Umbilical cord (tissue), 2 donors: ENCODE results near the gene PLCB4. TPM values are rescaled to one million over a fixed set of nuclear protein-coding genes. Genes with fewer than 3 reads are reported as not detected.
"Not testable (repeated sequence)": the region's sequence is repeated elsewhere in the genome, so short reads cannot be mapped to it uniquely, and the experiment has no call there.

Experiments used
- DNase-seq: peaks from one replicate; pipeline ENCODE4 v3.0.0-alpha.2; 2015; ENCODE audit warnings: low spot score
- total RNA-seq: library from RNA; depleted of rRNA; stranded (reverse); fragments of >200 nt; gene quantifications from one replicate; pipeline ENCODE4 v1.2.3, GENCODE V29; 2014; ENCODE audit warnings: low replicate concordance; ENCODE audit not compliant: insufficient read depth

PLCB4 gene
- total RNA-seq, 1 donor from 2014 or later = 7.2 TPM

DNA sequence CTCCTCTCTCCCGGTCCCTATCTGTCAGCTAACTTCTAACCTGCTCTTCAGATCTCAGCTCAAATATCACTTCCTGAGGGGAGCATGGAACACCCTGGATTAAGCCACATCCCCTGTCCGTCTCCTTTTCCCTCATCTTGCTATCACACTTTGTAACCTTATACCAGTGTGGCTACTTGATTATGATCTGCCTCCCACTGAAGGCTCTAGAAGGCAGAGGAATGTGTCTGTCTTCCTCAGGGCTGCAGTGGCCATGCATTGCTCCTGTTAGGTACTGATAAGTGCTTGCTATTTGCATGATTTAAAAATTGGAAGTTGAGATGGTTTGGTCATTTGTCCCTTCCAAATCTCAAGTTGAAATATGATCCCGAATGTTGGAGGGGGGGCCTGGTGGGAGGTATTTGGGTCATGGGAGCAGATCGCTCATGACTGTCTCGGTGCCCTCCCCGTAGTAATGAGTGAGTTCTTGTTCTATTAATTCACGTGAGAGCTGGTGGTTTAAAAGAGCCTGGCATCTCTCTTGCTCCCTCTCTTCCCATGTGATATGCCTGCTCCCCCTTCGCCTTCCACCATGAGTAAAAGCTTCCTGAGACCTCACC lies 71.4 kb downstream of the PLCB4 start:
- DNase-seq = no peak

DNA sequence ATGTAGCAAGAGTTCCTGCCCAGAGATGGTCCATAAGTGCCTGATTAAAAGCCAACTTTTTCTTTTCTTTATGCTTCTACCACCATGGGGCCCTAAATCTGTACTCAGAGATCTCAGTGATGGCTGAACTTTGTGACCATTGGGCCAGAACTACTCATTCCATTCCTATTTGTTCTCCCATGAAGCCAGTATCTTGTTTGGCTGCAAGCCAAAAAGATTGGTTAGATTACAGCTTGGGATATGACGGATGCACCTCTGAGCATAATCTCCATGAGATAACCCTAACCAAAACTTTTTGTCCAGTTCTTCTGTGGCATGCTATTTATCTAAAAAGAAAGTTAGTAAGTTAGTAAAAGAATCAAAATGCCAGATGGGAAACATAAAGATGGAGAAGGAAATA lies 72.2 kb downstream of the PLCB4 start:
- DNase-seq = no peak

DNA sequence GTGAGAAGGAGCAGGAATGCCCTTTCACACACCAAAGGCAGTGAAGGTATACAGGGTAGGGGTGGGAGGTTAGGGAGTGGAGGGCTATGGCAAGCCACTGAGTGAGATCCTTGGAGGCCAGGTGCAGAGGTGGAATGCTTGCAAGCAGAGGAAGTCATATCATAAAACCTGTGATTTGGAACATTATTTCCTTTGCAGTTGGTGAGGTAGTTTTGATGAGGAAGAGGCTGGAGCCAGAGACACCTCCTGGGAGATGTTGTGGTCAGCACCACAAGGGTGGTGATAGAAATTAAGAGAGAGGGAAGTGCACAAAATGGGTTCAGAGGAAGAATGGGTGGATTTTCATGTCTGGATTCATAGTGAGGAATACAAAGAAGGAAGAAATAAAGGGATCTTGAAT lies 73.0 kb downstream of the PLCB4 start:
- no peak for DNase-seq

DNA sequence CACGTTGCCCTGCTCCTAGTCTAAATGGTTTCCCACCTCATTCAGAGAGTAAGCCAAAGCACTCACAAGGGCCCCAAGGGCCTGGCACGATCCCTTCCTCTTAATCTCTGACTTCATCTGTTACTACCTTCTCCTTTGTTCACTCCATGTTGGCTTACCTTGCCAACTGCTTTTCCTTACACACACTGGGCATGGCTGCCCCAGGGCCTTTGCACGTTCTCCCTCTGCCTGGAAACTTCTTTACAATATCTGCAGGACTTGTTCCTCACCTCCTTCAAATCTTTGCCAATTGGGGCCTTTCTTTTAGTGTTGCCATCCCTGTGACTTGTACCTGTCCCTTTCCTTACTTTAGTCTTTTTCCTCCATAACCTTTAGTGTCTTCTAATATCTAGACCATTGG lies 73.9 kb downstream of the PLCB4 start:
- DNase-seq = no peak

DNA sequence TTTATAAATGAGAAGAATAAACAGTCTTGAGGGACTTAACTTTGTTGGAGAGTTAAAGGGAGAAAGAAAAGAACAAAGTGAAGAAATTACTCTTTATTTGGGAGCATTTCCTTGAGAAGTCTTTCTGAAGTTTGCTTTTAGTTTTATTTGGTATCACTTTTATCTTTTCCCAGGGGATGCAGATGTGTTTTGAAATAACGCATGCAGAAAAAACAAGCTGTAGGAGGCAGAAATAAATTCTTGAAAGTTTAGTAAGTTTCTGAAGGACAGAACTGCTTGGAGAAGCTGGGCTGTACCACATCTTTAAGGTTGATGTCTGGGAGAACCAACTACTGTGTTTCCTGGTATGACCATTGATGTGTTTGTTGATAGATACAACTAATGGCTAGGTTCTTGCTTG lies 75.0 kb downstream of the PLCB4 start:
- no peak for DNase-seq

DNA sequence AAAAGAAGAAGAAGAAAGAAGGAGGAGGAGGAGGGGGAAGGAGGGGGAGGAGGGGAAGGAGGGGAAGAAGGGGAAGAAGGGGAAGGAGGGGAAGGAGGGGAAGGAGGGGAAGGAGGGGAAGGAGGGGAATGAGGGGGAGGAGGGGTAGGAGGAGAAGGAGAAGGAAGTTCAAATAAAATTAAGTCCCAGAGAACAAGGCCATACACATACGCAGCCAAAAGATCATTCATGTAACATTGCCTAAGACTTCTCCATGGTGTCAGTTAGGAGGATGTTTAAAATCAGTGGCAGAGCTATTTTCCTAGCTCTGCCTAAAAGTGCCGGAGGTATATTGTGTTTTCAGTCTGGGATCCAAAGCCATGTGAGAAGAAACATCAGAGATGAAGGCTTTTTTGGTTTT lies 75.8 kb downstream of the PLCB4 start:
- no peak for DNase-seq

DNA sequence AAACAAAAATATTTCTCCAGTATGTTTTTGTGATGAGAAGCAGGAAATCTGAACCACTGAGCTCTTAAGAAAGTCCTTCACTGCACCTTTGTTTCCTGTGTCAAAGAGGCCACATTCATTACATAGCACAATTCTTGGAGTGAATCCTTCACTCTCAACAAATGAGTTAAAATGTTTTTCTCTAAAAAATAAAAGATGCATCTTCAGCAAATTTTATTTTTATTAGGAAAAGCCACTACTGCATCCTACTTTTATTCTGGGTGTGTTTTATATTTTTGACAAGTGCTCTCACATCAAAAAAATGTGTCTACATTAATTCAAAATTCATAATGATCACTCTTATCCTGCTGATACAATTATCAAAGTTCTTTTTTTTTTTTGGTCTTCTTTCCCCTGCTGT lies 76.3 kb downstream of the PLCB4 start:
- DNase-seq = no peak

DNA sequence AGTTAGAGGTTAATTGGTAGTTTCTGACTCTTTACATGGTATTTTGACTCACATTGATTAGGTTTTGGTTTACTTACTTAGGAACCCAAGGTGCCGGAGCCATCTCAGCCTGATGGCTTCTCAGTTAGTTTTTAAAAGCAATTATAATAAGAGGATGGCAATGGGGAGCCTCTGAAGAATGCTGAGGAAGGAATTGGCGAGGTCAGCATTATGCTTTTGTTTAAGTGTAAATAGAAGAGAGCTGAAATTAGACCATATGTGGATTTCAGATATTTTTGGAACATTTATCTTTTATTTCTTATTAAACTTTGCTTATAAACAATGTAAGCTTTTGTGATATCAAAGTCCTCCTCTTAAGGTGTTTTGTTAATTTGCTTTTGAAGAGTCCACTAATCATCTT lies 77.8 kb downstream of the PLCB4 start:
- no peak for DNase-seq

DNA sequence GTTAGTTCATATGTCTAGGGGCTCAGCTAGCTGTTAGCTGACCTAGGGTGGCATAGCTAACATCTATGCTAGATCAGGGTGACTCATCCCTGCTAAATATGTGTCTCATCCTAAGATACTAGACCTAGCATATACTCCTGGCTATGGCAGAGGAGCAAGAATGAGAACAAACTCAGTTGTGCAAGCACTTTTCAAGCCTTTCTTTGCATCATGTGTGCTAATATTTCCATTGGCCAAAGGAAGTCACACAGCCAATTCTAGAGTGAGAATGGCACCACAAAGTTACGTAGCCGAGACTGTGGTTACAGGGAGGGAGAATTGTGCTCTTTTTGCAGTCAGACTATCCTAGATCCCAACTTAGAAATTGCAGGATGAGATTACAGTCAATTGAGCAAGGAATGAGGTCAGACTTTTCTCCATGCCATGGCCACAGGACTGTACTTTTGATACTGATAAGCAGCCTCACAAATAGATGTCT lies 78.7 kb downstream of the PLCB4 start:
- no peak for DNase-seq

DNA sequence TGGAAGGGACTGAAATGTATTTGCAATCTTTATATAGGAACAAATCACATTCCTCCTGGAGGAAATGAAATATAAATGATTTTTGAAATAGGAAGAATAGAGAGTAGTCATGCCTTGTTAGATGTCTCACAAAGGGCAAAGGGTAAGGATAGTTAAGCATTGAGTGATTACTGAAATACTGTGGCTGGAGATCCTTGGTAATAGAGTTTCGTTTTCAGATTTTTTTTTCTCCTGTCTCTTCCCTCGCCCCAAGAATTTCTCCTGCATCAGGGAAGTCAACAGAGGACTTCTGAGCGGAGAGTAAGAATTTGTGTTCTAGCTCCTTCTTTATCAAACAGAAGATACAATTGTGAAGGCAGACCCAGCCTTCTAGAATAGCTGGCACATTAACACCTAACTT lies 79.4 kb downstream of the PLCB4 start:
- DNase-seq = no peak

DNA sequence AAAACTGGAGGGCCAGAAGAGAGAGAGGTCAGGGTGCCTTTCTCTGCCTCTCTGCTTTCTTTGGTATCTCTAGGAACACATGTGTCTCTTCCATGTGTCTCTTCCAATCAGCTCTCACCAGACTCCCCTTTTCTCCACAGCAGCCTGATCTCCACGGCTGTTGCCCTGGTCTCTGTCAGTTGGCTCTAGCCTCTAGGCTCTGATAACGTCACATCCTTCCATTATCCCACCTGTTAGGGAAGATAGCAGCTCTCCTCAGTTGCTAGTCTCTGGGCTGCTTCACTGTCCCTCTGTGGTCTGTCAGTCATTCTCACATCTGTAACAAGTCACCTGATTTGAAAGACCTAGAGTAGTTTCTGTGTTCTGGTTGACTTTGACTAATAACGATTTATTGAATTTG lies 80.2 kb downstream of the PLCB4 start:
- no peak for DNase-seq

DNA sequence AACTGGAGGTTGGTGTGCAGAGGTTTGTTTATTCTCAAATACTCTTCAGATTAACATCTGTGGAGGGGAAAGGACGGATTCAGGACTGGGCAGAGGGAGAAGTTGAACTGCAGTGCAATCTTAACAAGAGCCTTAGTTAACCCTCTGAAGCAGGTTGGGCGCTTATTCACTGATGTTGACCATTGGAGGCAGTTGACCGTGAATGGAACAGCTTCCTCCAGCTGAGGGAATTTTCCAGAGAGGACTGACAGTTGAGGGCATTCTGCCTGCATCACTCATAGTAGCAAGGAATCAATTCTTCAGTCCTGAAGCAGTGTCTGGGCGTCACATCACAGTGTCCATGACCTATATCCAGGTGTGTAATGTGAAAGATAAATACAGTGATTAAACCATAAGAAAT lies 80.9 kb downstream of the PLCB4 start:
- DNase-seq = no peak

DNA sequence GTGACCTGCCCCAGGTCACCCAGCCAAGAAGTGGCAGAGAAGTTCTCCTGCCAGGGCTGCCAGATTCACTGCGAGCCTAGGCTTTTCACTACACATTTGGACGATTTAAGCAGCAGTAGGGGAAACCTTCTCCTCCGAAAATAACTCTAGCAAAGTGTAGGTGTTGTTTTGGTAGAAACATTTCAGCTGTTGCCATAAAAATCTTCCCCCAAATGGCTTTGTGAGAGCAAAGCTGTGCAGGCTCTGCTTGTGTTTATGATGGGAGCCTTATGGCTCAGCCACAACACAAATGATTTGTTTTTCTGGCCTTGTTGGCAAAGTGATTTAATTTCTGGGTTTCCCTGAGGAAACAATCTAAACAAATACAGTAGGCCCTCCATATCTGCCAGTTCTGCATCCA lies 81.8 kb downstream of the PLCB4 start:
- DNase-seq = no peak

DNA sequence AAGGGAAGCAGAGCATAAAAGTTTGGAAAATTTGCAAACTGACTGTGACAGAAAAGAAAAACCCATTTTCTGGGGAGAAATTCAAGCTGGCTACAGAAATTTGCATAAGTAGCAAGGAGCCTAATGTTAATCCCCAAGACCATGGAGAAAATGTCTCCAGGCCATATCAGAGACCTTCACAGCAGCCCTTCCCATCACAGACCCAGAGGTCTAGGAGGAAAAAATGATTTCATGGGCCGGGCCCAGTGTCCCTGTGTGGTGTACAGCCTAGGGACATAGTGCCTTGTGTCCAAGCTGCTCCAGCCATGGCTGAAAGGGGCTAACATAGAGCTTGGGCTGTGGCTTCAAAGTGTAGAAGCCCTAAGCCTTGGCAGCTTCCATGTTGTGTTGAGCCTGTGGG lies 83.3 kb downstream of the PLCB4 start:
- DNase-seq = not testable (repeated sequence)

DNA sequence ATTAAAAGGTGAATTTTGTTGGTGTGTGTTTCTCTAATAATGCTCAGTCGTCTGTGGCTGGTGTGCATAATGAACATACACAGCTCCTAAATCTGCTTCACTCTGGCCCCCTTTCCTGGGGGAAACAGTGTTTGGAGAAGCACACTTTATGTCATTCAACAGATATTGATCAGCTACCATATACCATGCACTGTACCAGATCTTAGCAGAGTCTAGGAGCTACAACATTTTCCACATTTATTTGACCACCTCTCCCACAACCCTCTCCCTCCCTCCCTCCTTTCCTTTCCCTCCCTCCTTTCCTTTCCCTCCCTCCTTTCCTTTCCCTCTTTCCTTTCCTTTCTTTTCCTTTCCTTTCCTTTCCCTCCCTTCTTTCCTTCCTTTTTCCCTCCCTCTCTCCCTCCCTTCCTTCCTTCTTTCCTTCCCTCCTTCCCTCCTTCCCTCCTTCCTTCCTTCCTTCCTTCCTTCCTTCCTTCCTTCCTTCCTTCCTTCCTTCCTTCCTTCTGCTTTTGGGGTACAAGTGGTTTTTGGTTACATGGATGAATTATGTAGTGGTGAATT lies 85.7 kb downstream of the PLCB4 start:
- no peak for DNase-seq

DNA sequence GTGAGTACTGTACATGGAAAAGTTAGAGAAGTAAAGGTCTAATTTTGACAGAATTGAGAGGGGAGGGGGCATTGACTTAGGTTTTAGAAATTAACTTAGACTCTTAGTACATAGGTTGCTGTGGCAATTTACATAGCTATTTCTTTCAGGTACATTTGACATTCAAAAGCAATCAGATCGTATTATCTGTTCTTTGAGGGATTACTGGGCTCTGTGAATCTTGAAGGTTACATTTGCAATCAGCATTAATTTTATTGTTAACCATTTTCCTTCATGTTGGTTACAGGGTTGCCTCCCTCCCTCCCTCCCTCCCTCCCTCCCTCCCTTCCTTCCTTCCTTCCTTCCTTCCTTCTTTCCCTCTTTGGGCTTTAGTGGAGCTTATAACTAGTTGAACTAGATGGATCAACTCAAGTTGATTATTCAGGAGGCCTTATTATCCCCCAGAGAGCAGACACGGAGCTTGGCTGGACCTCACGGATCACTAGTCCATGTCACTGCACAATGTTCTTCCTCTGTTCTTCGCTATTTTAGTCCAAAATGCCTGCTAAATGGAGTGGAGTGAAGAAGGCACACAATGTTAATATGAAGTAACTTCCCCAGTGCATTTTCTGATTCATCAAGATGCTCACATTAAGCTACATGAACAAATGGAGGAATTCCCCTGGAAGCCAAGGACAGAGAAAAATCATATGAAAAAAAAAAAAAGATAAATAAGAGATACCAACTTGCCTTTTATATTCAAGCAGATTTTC lies 87.8 kb downstream of the PLCB4 start:
- no peak for DNase-seq

DNA sequence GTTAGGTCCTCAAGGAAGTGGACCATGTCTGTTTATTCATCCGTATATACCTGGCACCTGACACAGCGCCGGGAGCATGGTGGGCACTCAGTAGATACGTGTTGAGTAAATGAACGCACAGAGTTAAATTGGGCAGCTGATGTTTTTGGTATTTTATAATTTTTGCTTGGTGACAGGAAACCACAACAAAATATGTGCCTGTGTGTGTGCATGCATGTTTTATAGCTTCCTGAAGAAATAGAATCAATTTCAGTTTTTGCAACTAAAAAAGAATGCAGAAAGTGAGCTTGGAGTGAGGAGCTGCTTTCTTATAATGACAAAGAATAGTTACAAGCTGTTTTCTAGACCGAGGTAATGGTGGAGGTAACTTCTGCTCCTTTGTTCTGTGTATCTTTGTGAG lies 91.4 kb downstream of the PLCB4 start:
- DNase-seq = no peak

DNA sequence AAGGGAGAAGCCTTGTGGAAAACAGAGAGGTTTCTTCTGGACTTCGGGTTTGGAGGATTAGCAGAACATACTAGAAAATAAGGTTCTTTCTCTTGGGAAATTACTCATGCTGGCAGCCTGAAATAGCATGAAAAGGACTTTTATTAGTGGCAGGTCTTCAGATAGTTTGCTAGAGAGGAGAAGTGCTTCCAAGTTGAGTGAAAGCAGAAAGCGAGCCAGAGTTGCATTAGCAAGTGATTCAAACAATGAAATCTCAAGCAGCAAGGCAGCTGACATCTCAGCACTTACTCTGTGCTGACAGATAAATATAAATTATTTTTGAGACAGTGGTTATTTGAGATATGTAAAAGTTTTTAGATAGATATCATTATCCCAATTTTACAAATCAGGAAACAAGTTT lies 91.9 kb downstream of the PLCB4 start:
- DNase-seq = peak; percentile 29

DNA sequence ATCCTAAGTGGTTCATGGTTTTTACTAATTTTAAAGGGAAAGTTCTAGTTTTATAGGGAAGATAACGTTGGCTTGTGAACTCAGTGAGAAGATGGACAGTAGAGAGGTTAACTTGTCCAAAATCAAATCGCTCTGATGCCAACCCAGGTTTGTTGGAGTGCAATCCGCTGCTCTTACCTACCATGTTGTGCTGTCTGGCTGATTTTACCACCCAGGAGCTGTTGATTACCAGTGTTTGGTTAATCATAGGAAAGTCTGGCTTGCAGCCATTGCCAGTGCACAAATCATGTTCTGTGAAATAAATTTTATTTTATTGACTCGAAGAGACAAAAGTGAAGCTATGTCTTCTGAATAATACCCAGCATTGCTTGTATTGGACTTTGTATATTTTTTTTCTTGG lies 92.4 kb downstream of the PLCB4 start:
- DNase-seq = no peak

DNA sequence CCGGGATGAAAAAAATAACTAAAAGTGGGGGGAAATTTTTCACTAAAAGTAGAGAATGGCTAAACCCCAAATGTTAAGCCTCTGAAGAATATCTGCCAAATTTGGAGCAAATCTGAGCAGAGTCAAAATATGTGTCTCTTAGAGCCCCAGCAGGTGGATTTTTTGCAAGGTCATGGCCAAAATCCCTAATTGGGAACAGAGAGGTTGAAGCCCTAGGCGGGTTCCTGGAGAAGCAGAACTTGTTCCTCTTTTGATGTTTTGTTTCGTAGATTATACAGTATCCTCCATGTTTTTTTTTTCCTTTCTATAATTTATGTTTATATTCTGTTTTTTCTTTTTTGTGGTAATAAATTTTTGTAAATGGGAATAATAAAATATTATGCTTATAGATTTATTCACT lies 94.4 kb downstream of the PLCB4 start:
- DNase-seq = no peak

DNA sequence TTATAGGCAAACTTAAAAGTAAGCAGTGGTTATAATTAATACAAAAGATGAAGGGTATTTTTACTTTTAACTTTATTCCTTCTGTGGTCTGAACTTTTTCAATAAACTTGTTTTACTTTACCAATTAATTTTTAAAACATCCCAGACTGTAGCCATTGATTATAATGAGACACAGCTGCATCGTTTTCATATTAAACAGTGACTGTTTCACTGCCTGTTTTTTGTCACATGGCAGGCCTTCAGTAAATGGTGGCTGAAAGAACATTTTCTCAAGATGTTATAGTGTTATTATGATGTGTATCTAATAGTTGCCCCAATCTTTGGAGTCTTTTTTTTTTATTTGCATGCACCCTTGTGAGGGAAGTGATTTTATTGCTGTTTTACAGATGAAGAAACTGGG lies 95.1 kb downstream of the PLCB4 start:
- DNase-seq = no peak

DNA sequence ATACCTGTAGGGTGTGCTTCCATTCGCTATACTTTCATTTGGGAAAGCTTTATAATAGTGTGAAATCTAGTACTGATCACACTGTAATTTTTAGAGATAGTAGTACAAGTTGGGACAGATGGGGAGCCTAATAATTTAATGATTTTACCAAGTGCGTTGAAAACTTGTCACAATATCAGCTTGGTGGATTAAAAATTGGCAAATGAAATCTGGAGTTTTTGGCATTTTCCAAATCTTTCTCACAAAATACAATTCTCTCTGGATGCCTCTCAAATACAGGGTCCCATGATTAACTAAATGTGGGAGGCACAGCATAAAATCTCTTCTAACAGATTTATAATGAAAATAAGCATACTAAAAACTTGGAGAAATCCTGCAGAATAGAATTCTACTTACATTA lies 96.4 kb downstream of the PLCB4 start:
- no peak for DNase-seq

DNA sequence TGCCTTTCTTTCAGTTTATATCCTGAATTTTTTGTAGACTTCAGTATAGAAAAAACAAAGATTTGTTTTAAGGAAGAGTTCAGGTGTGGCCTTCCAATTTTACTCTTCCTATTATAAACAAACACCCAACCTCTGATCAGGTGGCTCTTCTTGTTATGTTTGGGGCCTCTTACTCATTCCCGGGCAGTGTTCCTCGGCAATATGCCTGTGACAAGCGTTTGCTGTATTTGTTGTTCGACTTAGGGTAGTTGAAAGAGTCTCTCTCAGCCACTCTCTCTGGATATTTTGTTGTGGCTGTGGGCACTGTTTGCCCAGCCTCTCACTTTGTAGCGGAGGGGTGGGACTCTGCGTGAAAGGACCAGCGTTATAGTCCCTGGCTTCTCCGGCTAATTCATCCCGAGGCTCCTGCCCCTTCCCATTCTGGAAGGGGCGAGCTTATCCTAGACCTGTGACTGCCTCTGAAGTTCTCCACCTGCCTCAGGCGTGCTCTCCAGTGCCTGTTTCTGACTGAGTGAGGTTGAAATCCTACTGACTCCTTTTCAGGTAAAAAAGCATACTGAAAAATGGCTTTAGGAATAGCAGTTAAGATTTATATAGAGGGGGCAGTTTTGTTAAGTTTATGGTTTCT lies 97.4 kb downstream of the PLCB4 start:
- DNase-seq = no peak
